Mesodermal cell (in vitro differentiated cells): ENCODE measurements around the gene MAD2L1BP.

Experiments
- H3K27ac ChIP-seq: 2 replicates; pipeline ENCODE4 v1.7.0; 2013; ENCODE audit warnings: mild to moderate bottlenecking, low read depth, low read length, moderate library complexity; ENCODE audit not compliant: severe bottlenecking
- H3K36me3 ChIP-seq: 2 replicates; pipeline ENCODE4 v1.7.1; 2013; ENCODE audit warnings: mild to moderate bottlenecking, low read length, moderate library complexity; ENCODE audit not compliant: control insufficient read depth, insufficient read depth
- H3K4me1 ChIP-seq: one replicate; pipeline ENCODE4 v1.7.1; 2013; ENCODE audit warnings: mild to moderate bottlenecking, low read length; ENCODE audit not compliant: insufficient read depth, control insufficient read depth, poor library complexity, severe bottlenecking
- H3K4me3 ChIP-seq: 2 replicates; pipeline ENCODE4 v1.7.0; 2013; ENCODE audit warnings: low read length, control low read depth, mild to moderate bottlenecking; ENCODE audit not compliant: insufficient read depth, poor library complexity, severe bottlenecking; ENCODE audit errors: extremely low read depth
- H3K9me3 ChIP-seq: 2 replicates; pipeline ENCODE4 v1.7.1; 2013; ENCODE audit warnings: mild to moderate bottlenecking, low read length, moderate library complexity; ENCODE audit not compliant: control insufficient read depth
- WGBS, 2 experiments: methylation state at CpG; one replicate each; pipeline ENCODE4 v1.1.5; 2013; ENCODE audit warnings: missing lambda C conversion rate in 2 of 2; ENCODE audit not compliant: insufficient coverage in 2 of 2; 5-methylcytosine and 5-hydroxymethylcytosine counted together

Gene MAD2L1BP

DNA sequence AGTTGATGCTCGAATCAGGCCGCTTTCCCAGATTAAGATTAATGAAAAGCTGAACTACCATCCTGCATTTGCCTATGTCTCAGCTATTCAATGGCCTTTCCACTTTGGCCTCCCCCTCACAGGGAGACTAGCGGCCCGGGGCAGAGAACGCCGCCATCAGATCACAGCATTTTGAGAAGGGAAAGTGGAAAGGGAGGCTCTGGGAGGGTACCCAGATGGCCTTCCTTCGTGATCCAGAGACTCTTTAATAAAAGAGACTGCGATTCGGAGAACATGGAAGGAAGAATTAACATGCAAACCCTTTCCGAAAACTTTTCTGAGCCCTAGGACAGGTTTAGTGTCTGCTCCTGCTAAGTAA is 51.4 kb downstream of the MAD2L1BP start:
- peaks cover 16% of the 10 kb centered on the region for H3K36me3 ChIP-seq
- peaks cover 18% of the 10 kb centered on the region for H3K4me1 ChIP-seq
- 9 to 14% methylated on average over 6 to 8 of the region's 10 CpGs for WGBS, 2 experiments
- H3K9me3 ChIP-seq = no peaks in the 10 kb centered on the region
- peak overlapping the region; percentile 76 for H3K27ac ChIP-seq
- H3K4me3 ChIP-seq = peak overlapping the region; percentile 97

DNA sequence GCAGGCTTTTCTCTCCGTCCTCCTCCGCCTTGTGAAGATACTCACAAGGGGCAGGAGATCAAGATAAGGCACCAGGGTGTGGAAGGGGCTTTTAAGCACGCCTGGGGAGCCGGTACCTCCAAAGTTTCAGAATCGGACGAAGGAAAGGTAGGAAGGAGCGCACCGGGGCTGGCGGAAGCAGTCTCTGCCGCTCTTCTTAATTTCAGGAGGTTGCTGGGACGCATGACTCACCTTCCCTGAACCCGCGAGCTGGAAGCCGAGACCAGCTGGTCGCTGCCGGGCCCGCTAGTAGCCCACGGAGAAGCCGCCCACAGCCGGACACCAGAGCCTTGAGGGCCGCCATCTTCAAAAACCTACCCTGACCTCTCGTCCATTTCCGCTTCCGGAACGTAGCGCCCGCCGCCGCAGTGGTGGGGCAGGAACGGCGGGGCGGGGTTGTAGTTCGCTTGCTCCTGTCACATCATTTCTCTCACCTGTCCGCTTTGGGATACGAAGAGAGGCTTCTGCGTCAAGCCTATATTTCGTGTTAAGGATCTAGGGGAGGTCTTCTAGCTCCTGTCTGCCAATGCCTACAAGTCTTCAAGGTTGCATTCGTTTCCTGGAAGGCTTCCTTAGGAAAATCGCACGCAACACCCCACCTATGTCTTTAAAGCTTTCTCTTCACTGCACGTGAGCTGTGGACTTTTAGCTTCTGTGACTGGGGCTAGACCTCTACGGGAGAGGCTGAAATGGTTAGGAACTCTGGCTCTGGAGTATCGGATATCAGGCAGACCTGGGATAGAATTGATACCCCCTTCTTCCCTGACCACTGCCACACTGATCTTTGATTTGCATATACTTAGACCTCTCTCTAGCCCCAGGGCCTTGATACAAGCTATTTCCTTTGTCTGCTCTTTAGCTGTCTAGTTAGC is 52.1 kb downstream of the MAD2L1BP start, which contains the start of gene MRPS18A:
TSS of gene MRPS18A (minus strand) at position 355 of the 911 bp plus-strand sequence. CDS start at position 343, 12 bp downstream.
- H3K27ac ChIP-seq = peak within 1 kb of the TSS; percentile 76

DNA sequence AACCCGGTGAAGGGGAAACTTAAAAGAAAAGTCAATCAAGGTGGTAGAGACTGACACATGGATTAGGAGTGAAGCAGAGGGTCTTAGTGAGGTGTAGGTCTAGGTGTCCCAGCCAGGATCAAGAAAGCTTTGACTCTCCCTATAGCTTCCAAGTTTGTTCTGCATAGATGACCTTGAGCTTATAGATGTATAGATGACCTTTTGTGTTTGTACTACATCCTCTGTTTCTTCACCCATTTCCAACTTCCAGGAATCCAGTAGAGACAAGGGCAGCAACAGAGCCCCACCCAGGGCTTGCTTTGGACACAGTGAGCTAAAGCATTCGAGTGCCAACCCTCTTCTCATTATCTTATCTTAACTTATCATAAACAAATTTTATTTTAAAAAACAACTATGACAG is 53.8 kb downstream of the MAD2L1BP start:
- H3K9me3 ChIP-seq = no peaks in the 10 kb centered on the region
- peaks cover 6% of the 10 kb centered on the region for H3K4me1 ChIP-seq
- no peak overlapping the region for H3K4me3 ChIP-seq
- WGBS, 2 experiments = 78 to 83% methylated on average over 1 of the region's 2 CpGs
- peaks cover 6% of the 10 kb centered on the region for H3K36me3 ChIP-seq
- H3K27ac ChIP-seq = no peak overlapping the region

More for the DNA sequence above, 52.1 kb downstream of the MAD2L1BP start, which contains the start of gene MRPS18A:
- 1 to 4% methylated on average over 25 to 26 of the region's 43 CpGs for WGBS, 2 experiments
- Histone ChIP-seq H3K4me1 (peaks cover 18% of the 10 kb centered on the region), H3K36me3 (peaks cover 11% of the 10 kb centered on the region), H3K9me3 (no peaks in the 10 kb centered on the region), H3K4me3 (peak within 1 kb of the TSS; percentile 97)
